Peyer's patch (tissue), 4 donors: ENCODE data around the gene RPAIN.

Experiments
- CTCF ChIP-seq, 6 experiments: fragments of 450-650 bp in 4 of 6; fragments of 200-600 bp in 2 of 6; sonication (generic) in 1 of 6; IDR thresholded peaks; one replicate each; pipeline ENCODE4 v1.5.1; 2017 to 2019; ENCODE audit warnings: antibody characterized with exemption in 6 of 6, mild to moderate bottlenecking in 3 of 6, moderate library complexity in 1 of 6
- POLR2A ChIP-seq, 2 donors: fragments of 450-650 bp; IDR thresholded peaks; one replicate each; pipeline ENCODE4 v1.5.1; 2017; ENCODE audit warnings: antibody characterized with exemption in 2 of 2, mild to moderate bottlenecking in 2 of 2, moderate library complexity in 2 of 2

GRCh38 chr17:5370411-5370810 is 49.6 kb upstream of the RPAIN start:
- TF ChIP-seq CTCF (IDR thresholded peaks at IDR 0.05) (no peak), POLR2A (IDR thresholded peaks at IDR 0.05) (no peak)
